GM12865 (cell line): Measurements from ENCODE around the gene ERBB4.

ENCODE experiments used
- DNase-seq: peaks from one replicate; pipeline ENCODE4 v3.0.0; 2010; ENCODE audit warnings: low read depth
- H3K4me3 ChIP-seq: 2 replicates; pipeline ENCODE4 v1.5.1; 2011; ENCODE audit warnings: mild to moderate bottlenecking, low read depth, low read length, control low read depth
- CTCF ChIP-seq: IDR thresholded peaks from 2 replicates; pipeline ENCODE4 v1.5.1; 2011; ENCODE audit warnings: low read length, control low read depth, low read depth, inconsistent platforms; ENCODE audit not compliant: insufficient read depth; ENCODE audit errors: missing control alignments

Gene ERBB4

GRCh38 chr2:212379103-212379502, 159.5 kb downstream of the ERBB4 start:
- no peak overlapping the region for H3K4me3 ChIP-seq
- DNase-seq = no peak
- no peak for TF ChIP-seq CTCF

DNA sequence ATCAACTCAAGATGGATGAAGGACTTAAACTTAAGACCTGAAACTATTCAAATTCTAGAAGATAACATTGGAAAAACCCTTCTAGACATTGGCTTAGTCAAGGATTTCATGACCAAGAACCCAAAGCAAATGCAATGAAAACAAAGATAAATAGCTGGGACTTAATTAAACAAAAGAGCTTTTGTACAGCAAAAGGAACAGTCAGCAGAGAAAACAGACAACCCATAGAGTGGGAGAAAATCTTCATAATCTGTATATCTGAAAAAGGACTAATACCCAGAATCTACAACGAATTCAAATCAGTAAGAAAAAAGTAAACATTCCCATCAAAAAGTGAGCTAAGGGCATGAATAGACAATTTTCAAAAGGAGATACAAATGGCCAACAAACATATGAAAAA, 171.2 kb downstream of the ERBB4 start:
- DNase-seq = no peak
- no peak for TF ChIP-seq CTCF
- H3K4me3 ChIP-seq = no peak overlapping the region

DNA sequence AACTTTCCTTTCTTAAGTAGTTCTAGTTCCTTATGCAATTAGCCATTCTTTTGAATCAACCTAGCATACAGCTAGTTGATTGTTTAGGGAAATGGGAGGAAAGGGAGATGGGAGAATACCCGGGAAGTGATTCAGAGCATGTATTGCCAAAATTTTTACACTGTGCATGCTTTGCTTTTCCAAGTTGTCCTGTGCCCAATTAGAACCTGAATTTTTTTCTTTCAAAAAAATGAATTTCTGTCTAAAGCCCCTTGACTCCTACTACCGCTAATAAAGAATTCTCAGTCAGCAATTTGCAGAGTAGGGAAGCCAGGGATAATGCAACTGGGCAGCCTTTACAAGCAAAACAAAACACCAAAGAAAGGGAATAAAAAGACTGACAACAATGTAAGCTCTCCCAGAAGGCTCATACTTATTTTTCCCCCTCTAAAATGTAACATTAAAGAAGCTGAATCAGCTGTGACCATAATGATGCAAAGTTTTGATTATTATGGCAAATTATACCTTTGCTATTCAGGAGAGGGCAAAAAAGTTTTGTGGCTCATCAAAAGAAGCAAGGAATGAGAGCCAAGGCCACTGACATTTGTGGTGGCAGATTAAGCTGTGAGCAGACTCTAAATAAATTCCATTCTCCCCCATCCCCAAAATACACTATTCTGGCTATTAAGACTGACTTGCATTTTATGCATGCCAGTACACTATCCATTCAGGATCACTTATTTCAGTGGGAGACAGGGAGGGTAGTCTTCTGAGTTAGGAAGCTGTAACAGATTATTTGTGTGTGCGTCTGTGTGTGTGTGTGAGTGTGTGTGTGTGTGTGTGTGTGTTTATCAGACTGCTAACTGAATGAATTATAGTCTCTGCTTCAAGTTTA, 174.3 kb downstream of the ERBB4 start:
- DNase-seq = no peak
- TF ChIP-seq CTCF = no peak
- H3K4me3 ChIP-seq = no peak overlapping the region

DNA sequence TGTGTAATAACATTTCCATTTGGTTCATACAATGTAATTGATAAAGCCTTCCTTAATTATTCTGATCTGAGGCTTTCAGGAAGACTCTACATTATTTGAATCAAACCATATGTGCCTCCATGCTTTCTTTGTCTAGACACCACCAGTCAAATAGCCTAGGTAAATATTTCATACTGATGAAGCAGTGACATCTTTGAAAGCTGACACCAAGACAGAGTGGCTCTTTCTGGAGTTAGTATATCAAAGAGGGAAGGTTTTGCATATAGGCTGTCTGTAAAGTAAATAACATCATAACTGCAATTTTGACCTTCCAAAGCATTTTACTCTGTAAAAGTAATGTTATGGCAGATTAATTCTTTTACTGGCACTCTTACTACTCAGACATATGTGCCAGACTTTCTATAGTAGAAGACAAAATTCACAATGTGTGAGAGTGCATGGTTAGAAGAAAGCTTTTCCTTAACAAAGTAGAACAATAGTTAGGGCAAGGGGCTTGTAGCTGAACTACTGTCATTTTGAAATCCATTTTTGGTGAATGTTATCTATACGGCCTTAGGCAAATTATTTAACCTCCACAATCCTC, 177.3 kb downstream of the ERBB4 start:
- TF ChIP-seq CTCF = no peak
- no peak overlapping the region for H3K4me3 ChIP-seq
- DNase-seq = no peak

DNA sequence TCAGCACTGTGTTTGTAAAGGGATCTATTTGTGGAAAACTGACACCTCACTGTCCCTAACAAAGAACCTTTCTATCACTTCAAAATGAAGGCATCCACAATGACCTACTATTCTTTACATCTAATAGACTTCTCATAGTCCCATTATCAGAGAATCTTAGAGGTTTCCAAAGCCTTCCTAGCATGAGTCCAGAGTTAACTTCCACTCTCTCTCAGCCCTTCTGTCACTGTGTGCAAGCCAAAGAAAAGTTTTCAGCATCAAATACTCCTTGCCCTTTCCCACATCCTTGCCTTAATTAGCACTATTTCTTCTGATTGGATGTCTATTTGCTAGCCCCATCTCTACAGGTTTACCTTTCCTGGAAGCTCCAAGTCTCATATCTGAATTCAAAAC, 178.5 kb downstream of the ERBB4 start:
- DNase-seq = no peak
- TF ChIP-seq CTCF = no peak
- no peak overlapping the region for H3K4me3 ChIP-seq

- no peak for DNase-seq
- no peak overlapping the region for H3K4me3 ChIP-seq
- no peak for TF ChIP-seq CTCF
These were observed 179.1 kb downstream of the ERBB4 start for GRCh38 chr2:212359425-212360067.
